Hematopoietic multipotent progenitor cell treated with erythropoietin and hydrocortisone succinate and interleukin-3 and kit ligand, for 17 days (in vitro differentiated cells): ENCODE data around the gene TMEM26.

ENCODE experiments used
- DNase-seq: peaks from one replicate; pipeline ENCODE4 v3.0.0-alpha.2; 2015; ENCODE audit warnings: low spot score

The TMEM26 gene

GRCh38 chr10:61452655-61453641, at the start of gene TMEM26:
Gene TMEM26, minus strand, starts transcription at chr10:61453381. Its CDS starts 300 bp downstream, at chr10:61453081.
- DNase-seq, result no peak

- no peak for DNase-seq
Measured at GRCh38 chr10:61500460-61500859, 47.3 kb upstream of the TMEM26 start.

GRCh38 chr10:61492364-61492995, 39.3 kb upstream of the TMEM26 start:
- DNase-seq, result no peak

DNA sequence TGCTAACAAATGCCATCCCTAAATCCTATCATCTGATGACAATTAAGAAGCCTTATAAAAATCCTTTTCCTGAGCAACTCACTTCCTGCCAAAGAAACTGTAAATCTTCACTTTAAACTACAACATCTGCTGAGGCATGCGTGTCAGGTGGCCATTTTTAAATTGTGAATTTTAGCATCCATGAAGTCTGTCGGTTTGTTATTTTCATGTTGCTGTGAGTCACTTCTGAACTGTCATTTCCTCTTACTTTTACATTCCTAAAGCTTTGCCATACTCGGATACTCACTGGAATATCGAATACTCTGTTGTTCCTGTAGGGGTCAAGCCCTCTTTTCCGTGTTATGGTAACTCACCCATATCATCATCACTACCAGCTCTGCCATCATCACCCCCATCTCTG, 34.3 kb upstream of the TMEM26 start:
- no peak for DNase-seq

- DNase-seq, result no peak
Measured at GRCh38 chr10:61486738-61487396, 33.7 kb upstream of the TMEM26 start.

DNA sequence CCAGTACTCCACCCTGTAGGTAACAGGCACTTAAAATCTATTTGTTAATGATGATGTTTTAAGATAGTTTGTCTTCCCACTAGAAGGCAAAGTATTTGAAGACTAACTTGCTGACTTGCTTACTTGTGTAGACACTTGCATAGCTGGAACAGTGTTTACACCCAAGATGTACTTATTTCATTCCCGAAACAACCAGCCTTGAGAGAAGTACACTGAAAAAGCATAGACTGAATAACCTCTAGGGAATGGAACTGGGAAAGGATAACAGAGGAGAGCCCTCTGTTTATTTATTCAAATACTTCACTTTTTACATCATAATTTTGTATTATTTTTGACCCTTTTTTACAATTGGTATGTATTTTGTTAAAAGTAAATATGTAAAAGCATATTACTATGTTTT, 33.1 kb upstream of the TMEM26 start:
- no peak for DNase-seq

- DNase-seq, result no peak
Measured at GRCh38 chr10:61481597-61481996, 28.4 kb upstream of the TMEM26 start.

- no peak for DNase-seq
Measured at GRCh38 chr10:61480208-61480607, 27.0 kb upstream of the TMEM26 start.

- DNase-seq, result no peak
Measured at GRCh38 chr10:61478621-61479312, 25.6 kb upstream of the TMEM26 start.

DNA sequence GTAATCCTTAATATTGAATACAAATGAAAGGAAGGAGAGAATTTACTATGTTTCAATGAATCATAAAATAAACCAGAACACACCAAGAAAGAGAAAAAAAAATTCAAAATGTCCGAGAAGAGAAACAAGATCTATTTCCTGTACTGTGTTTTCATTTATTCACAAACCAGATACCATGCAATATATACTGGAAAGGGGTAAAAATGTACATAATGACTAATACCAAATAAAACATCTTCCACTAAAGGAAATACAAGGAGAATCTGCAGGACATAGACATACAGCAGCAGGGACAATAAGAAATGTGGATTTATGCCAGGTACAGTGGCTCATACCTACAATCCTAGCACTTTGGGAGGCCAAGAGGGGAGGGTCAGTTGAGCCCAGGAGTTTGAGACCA, 24.3 kb upstream of the TMEM26 start:
- no peak for DNase-seq

DNA sequence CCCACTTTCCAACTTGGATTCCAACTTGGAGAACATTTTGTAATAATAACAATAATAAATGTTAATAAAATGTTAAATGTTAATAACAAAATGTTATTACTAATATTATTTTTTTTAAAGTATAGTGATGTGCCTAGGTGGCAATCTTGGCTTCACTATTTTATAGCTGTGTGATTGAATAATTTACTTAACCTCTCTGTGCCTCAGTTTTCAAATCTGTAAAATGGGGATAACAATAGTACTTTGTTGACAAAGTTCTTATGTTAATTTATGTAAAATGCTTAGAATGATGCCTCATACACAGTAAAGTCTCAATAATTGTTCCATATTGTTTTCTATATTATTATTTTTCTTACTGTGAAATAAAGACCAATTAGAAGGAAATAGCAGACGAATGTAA, 23.3 kb upstream of the TMEM26 start:
- DNase-seq, result no peak

DNA sequence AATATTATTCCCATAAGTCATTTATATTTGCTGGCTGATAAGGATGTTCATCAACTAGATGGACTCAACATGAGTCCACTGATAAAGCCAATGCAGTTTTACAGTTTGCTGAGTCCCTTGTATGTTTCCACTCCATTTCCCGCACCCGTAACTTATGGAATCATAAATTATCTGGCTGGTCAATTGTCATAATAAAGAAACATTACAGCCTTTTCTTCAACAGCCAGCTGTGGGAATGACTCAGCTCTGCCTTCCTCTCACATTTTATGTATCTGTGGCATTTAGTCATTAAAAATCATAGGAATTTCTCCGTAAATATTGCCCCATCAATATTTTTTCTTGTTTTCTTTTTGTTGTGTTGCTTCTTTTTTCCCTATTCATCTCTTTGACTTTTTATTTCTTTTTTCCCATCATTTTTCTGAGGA, 22.3 kb upstream of the TMEM26 start:
- no peak for DNase-seq

GRCh38 chr10:61472090-61472674, 19.0 kb upstream of the TMEM26 start:
- DNase-seq, result no peak

DNA sequence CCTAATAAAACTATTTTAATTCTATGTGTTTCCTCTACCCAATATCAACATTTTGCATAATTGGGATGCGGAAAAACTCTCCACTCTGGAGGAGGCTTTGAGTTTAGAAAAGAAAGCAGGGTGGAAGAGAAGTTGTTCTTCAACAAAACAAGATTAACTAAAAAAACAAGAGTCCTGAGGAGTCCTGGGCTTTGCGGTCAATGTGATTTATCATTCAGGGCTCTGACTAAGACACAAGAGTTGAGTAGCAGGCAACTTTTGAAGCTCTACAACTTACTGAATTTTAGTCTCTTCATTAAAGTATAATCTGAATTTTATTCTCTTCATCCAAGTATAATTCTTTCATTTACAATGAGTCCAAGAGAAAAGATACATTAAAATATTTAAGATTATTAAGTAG, 18.3 kb upstream of the TMEM26 start:
- DNase-seq, result no peak

DNA sequence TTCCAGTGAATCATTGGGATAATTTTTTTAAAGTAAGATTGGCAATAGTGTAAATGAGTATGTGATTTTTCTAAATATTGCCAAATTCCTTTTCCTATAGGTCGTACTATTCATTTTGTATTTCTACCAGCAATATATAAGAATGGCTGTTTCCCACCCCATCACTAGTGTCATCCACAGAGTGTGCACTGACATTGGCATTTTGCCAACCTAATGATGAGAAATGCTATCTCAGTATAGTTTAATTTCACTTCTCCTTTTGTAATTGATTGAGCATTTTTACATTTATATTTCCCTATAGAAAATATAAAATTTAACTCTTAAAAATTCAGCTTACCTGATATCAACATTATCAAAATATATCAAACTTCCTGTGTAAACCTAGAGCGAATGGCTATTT, 17.6 kb upstream of the TMEM26 start:
- no peak for DNase-seq

- DNase-seq, result no peak
Measured at GRCh38 chr10:61465901-61466632, 12.9 kb upstream of the TMEM26 start.

DNA sequence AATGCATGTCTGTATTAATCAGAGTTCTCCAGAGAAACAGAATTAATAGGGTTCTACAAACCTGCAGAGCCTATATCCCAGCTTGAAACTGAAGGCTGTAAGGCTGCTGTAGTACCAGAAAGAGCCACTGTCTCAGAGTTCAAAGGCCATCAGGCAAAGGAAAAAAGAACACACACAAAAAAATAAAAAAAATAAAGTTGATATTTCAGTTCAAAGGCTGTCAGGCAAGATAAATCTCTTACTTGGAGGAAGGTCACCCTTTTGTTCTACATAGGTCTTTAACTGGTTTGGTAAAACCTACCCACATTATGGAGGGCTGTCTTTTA, 12.0 kb upstream of the TMEM26 start:
- DNase-seq, result no peak

GRCh38 chr10:61464461-61465170, 11.4 kb upstream of the TMEM26 start:
- no peak for DNase-seq

- DNase-seq, result no peak
Measured at GRCh38 chr10:61463035-61463909, 10.1 kb upstream of the TMEM26 start.

DNA sequence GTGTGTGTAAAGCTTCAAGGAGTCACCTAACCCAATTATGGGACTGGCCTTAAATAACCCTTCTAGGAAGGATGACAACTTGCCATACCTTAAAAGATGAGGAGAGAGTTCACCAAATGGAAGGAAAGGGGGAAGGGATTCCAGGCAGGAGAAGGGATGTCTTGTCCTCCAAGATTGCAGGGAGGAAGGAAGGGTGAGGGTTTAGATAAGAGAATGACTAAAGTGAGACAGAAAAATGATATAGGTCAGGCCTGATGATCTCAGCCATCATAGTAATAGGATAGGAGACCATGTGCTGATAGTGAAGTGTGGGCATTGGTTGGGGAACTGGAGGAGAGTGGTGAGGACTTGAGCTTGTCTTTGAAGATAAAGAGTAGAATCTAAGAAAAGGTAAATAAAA, 7.7 kb upstream of the TMEM26 start:
- no peak for DNase-seq
